Activated CD4-positive, alpha-beta T cell treated with anti-CD3 and anti-CD28 coated beads, Interleukin-2, amount 50 U/mL, for 48 hours (primary cell): ENCODE results near the gene B4GALT3.

Source experiments
- DNase-seq, 2 experiments: peaks; one replicate each; pipeline ENCODE4 v3.0.0-alpha.2; 2020

Gene B4GALT3

GRCh38 chr1:161185732-161186311 is 8.5 kb upstream of the B4GALT3 start:
- DNase-seq, result no peak

- DNase-seq, result peak; percentile 68 to 74
Observed at GRCh38 chr1:161185282-161185682, 8.0 kb upstream of the B4GALT3 start.

GRCh38 chr1:161182214-161182613 is 4.9 kb upstream of the B4GALT3 start:
- peak; percentile 59 to 73 for DNase-seq

GRCh38 chr1:161180639-161181038 is 3.3 kb upstream of the B4GALT3 start:
- DNase-seq, result no peak

GRCh38 chr1:161179698-161180097 is 2.4 kb upstream of the B4GALT3 start:
- DNase-seq, result no peak

- no peak for DNase-seq
Observed at GRCh38 chr1:161177936-161178244, 583 bp upstream of the B4GALT3 start.

GRCh38 chr1:161176468-161177111 is 717 bp downstream of the B4GALT3 start:
- DNase-seq, result no peak

- DNase-seq, result no peak
Observed at GRCh38 chr1:161175771-161176453, 1.4 kb downstream of the B4GALT3 start.

GRCh38 chr1:161174911-161175310 is 2.4 kb downstream of the B4GALT3 start:
- DNase-seq, result no peak

- no peak for DNase-seq
Observed at GRCh38 chr1:161173711-161174110, 3.6 kb downstream of the B4GALT3 start.

GRCh38 chr1:161172776-161173376 is 4.4 kb downstream of the B4GALT3 start:
- no peak for DNase-seq

- no peak for DNase-seq
Observed at GRCh38 chr1:161172349-161172748, 5.0 kb downstream of the B4GALT3 start.

- DNase-seq, result no peak
Observed at GRCh38 chr1:161171696-161172095, 5.6 kb downstream of the B4GALT3 start.

GRCh38 chr1:161171191-161171590 is 6.1 kb downstream of the B4GALT3 start:
- DNase-seq, result no peak

GRCh38 chr1:161168906-161169305 is 8.4 kb downstream of the B4GALT3 start:
- no peak for DNase-seq

- peak in 1 of 2 experiments; percentile 25 for DNase-seq
Observed at GRCh38 chr1:161166669-161167548, 10.4 kb downstream of the B4GALT3 start.

GRCh38 chr1:161165742-161166668 is 11.3 kb downstream of the B4GALT3 start, which contains the start of gene PPOX:
TSS of gene PPOX (plus strand) at chr1:161166426. CDS start at chr1:161166848, 422 bp downstream.
- peak; percentile 91 to 95 for DNase-seq

- no peak for DNase-seq
Observed at GRCh38 chr1:161164901-161165610, 12.3 kb downstream of the B4GALT3 start.

- no peak for DNase-seq
Observed at GRCh38 chr1:161163793-161164192, 13.5 kb downstream of the B4GALT3 start.

GRCh38 chr1:161162806-161163205 is 14.5 kb downstream of the B4GALT3 start:
- no peak for DNase-seq

- DNase-seq, result no peak
Observed at GRCh38 chr1:161162052-161162451, 15.3 kb downstream of the B4GALT3 start.
